ENCODE measurements around the gene NNT.

NNT gene

GRCh38 chr5:43560128-43560527 is 42.9 kb upstream of the NNT start:
- no peak for TF ChIP-seq CTCF (conservative IDR thresholded peaks at IDR 0.05; ENCODE audit: low read depth)
- no peak for DNase-seq (ENCODE audit: low spot score)
- ChIA-PET CTCF (no interaction called here), POLR2A (ENCODE audit: low non-redundant PET) (no interaction called here)
- H3K27ac ChIP-seq, result no peak overlapping the region

- TF ChIP-seq CTCF (conservative IDR thresholded peaks at IDR 0.05; ENCODE audit: low read depth), result no peak
- no peak for DNase-seq (ENCODE audit: low spot score)
- ChIA-PET CTCF (no interaction called here), POLR2A (ENCODE audit: low non-redundant PET) (no interaction called here)
- H3K27ac ChIP-seq, result no peak overlapping the region
Measured at GRCh38 chr5:43561356-43561755, 41.6 kb upstream of the NNT start.

- ChIA-PET POLR2A (ENCODE audit: low non-redundant PET) (no interaction called here), CTCF (no interaction called here)
- no peak overlapping the region for H3K27ac ChIP-seq
- DNase-seq (ENCODE audit: low spot score), result no peak
- no peak for TF ChIP-seq CTCF (conservative IDR thresholded peaks at IDR 0.05; ENCODE audit: low read depth)
Measured at GRCh38 chr5:43563321-43563720, 39.7 kb upstream of the NNT start.

- no peak for DNase-seq (ENCODE audit: low spot score)
Measured at GRCh38 chr5:43564289-43564850, 38.6 kb upstream of the NNT start.

GRCh38 chr5:43565043-43565442 is 37.9 kb upstream of the NNT start:
- POLR2A ChIA-PET (ENCODE audit: low non-redundant PET), result no interaction called here
- DNase-seq (ENCODE audit: low spot score), result no peak
- H3K27ac ChIP-seq, result no peak overlapping the region
- CTCF ChIA-PET, result no interaction called here
- TF ChIP-seq CTCF (conservative IDR thresholded peaks at IDR 0.05; ENCODE audit: low read depth), result no peak

More at GRCh38 chr5:43564289-43564850, 38.6 kb upstream of the NNT start:
- no peak overlapping the region for H3K27ac ChIP-seq
- POLR2A ChIA-PET (ENCODE audit: low non-redundant PET), result no interaction called here
- CTCF ChIA-PET, result no interaction called here
- no peak for TF ChIP-seq CTCF (conservative IDR thresholded peaks at IDR 0.05; ENCODE audit: low read depth)

- TF ChIP-seq CTCF (conservative IDR thresholded peaks at IDR 0.05; ENCODE audit: low read depth), result no peak
- POLR2A ChIA-PET (ENCODE audit: low non-redundant PET), result no interaction called here
- CTCF ChIA-PET, result no interaction called here
- H3K27ac ChIP-seq, result no peak overlapping the region
- no peak for DNase-seq (ENCODE audit: low spot score)
Measured at GRCh38 chr5:43567967-43568366, 35.0 kb upstream of the NNT start.

Data from RWPE1 (cell line).